ENCODE data around the gene GNG12. TPM values are rescaled to one million over a fixed set of nuclear protein-coding genes. Genes with fewer than 3 reads are reported as not detected.
A peak's percentile ranks its signal among the peaks of the same experiment; 100 is the strongest.

The GNG12 gene
- total RNA-seq, 1 donor from 2014 or later: 100 TPM

GRCh38 chr1:67700692-67701410, 132.4 kb downstream of the GNG12 start:
- Mint-ChIP-seq H3K4me3 (ENCODE audit: unreplicated experiment) (no peak overlapping the region), H3K9me3 (ENCODE audit: unreplicated experiment) (no peaks in the 10 kb centered on the region), H3K27me3 (ENCODE audit: unreplicated experiment) (no peaks in the 10 kb centered on the region), H3K36me3 (ENCODE audit: unreplicated experiment) (peaks cover 32% of the 10 kb centered on the region), H3K27ac (ENCODE audit: unreplicated experiment) (peak overlapping the region; percentile 48), H3K4me1 (ENCODE audit: unreplicated experiment) (peaks cover 13% of the 10 kb centered on the region)
- DNase-seq (ENCODE audit: extremely low spot score, unreplicated experiment): no peak
- no peak for TF ChIP-seq CTCF (IDR thresholded peaks at IDR 0.05)

- Mint-ChIP-seq H3K27me3 (ENCODE audit: unreplicated experiment) (no peaks in the 10 kb centered on the region), H3K36me3 (ENCODE audit: unreplicated experiment) (peaks cover 26% of the 10 kb centered on the region), H3K9me3 (ENCODE audit: unreplicated experiment) (no peaks in the 10 kb centered on the region), H3K27ac (ENCODE audit: unreplicated experiment) (no peak overlapping the region), H3K4me3 (ENCODE audit: unreplicated experiment) (no peak overlapping the region), H3K4me1 (ENCODE audit: unreplicated experiment) (peaks cover 12% of the 10 kb centered on the region)
- TF ChIP-seq CTCF (IDR thresholded peaks at IDR 0.05): no peak
- no peak for DNase-seq (ENCODE audit: extremely low spot score, unreplicated experiment)
Observed at GRCh38 chr1:67700220-67700619, 133.0 kb downstream of the GNG12 start.

GRCh38 chr1:67696708-67697107, 136.6 kb downstream of the GNG12 start:
- no peak overlapping the region for H3K27ac Mint-ChIP-seq (ENCODE audit: unreplicated experiment)
- H3K27me3 Mint-ChIP-seq (ENCODE audit: unreplicated experiment): no peaks in the 10 kb centered on the region
- peaks cover 12% of the 10 kb centered on the region for H3K4me1 Mint-ChIP-seq (ENCODE audit: unreplicated experiment)
- peaks cover 4% of the 10 kb centered on the region for H3K36me3 Mint-ChIP-seq (ENCODE audit: unreplicated experiment)
- TF ChIP-seq CTCF (IDR thresholded peaks at IDR 0.05): no peak
- no peaks in the 10 kb centered on the region for H3K9me3 Mint-ChIP-seq (ENCODE audit: unreplicated experiment)
- no peak for DNase-seq (ENCODE audit: extremely low spot score, unreplicated experiment)
- H3K4me3 Mint-ChIP-seq (ENCODE audit: unreplicated experiment): no peak overlapping the region

GRCh38 chr1:67695963-67696362, 137.3 kb downstream of the GNG12 start:
- H3K4me1 Mint-ChIP-seq (ENCODE audit: unreplicated experiment): peaks cover 8% of the 10 kb centered on the region
- H3K27me3 Mint-ChIP-seq (ENCODE audit: unreplicated experiment): no peaks in the 10 kb centered on the region
- DNase-seq (ENCODE audit: extremely low spot score, unreplicated experiment): no peak
- H3K9me3 Mint-ChIP-seq (ENCODE audit: unreplicated experiment): no peaks in the 10 kb centered on the region
- H3K27ac Mint-ChIP-seq (ENCODE audit: unreplicated experiment): no peak overlapping the region
- TF ChIP-seq CTCF (IDR thresholded peaks at IDR 0.05): no peak
- peaks cover 4% of the 10 kb centered on the region for H3K36me3 Mint-ChIP-seq (ENCODE audit: unreplicated experiment)
- no peak overlapping the region for H3K4me3 Mint-ChIP-seq (ENCODE audit: unreplicated experiment)

- TF ChIP-seq CTCF (IDR thresholded peaks at IDR 0.05): no peak
- Mint-ChIP-seq H3K4me1 (ENCODE audit: unreplicated experiment) (peaks cover 19% of the 10 kb centered on the region), H3K27ac (ENCODE audit: unreplicated experiment) (no peak overlapping the region), H3K27me3 (ENCODE audit: unreplicated experiment) (no peaks in the 10 kb centered on the region), H3K36me3 (ENCODE audit: unreplicated experiment) (peaks cover 21% of the 10 kb centered on the region), H3K9me3 (ENCODE audit: unreplicated experiment) (no peaks in the 10 kb centered on the region), H3K4me3 (ENCODE audit: unreplicated experiment) (no peak overlapping the region)
- no peak for DNase-seq (ENCODE audit: extremely low spot score, unreplicated experiment)
Observed at GRCh38 chr1:67691712-67692111, 141.6 kb downstream of the GNG12 start.
